ENCODE results near the gene SCYGR6. TPM values are rescaled to one million over a fixed set of nuclear protein-coding genes. Genes with fewer than 3 reads are reported as not detected.

Gene SCYGR6
- total RNA-seq, 1 experiment from 2014 or later: not detected

GRCh38 chr2:227767830-227768229 lies 43.3 kb upstream of the SCYGR6 start:
- Mint-ChIP-seq H3K27ac (no peak overlapping the region), H3K4me1 (peaks cover 14% of the 10 kb centered on the region), H3K4me3 (no peak overlapping the region), H3K9me3 (no peaks in the 10 kb centered on the region), H3K27me3 (ENCODE audit: low read depth) (no peaks in the 10 kb centered on the region), H3K36me3 (no peaks in the 10 kb centered on the region)
- DNase-seq (ENCODE audit: low spot score) (no peak), ATAC-seq (no peak)
- TF ChIP-seq NFYB (CRISPR knock-in tag; conservative IDR thresholded peaks at IDR 0.05; ENCODE audit: low read depth) (no peak), CREB1 (CRISPR knock-in tag; IDR thresholded peaks at IDR 0.05) (no peak), NFE2L1 (CRISPR knock-in tag; IDR thresholded peaks at IDR 0.05) (no peak), AFF4 (CRISPR knock-in tag; IDR thresholded peaks at IDR 0.05; ENCODE audit: borderline replicate concordance) (no peak), ZNF121 (CRISPR knock-in tag; IDR thresholded peaks at IDR 0.05) (no peak), JUN (CRISPR knock-in tag; IDR thresholded peaks at IDR 0.05) (no peak), HMGA2 (CRISPR knock-in tag; IDR thresholded peaks at IDR 0.05) (no peak), FOXJ3 (CRISPR knock-in tag; IDR thresholded peaks at IDR 0.05; ENCODE audit: borderline replicate concordance) (no peak), ZNF232 (CRISPR knock-in tag; IDR thresholded peaks at IDR 0.05) (no peak), MLX (CRISPR knock-in tag; IDR thresholded peaks at IDR 0.05) (no peak), NR1H2 (CRISPR knock-in tag; IDR thresholded peaks at IDR 0.05) (no peak), KAT7 (CRISPR knock-in tag; IDR thresholded peaks at IDR 0.05; ENCODE audit: borderline replicate concordance) (no peak), RELA (CRISPR knock-in tag; IDR thresholded peaks at IDR 0.05; ENCODE audit: borderline replicate concordance) (no peak), JAZF1 (CRISPR knock-in tag; IDR thresholded peaks at IDR 0.05) (no peak), GRHL2 (CRISPR knock-in tag; IDR thresholded peaks at IDR 0.05; ENCODE audit: insufficient replicate concordance, severe bottlenecking) (no peak)
- TF ChIP-seq, protein P1, sequence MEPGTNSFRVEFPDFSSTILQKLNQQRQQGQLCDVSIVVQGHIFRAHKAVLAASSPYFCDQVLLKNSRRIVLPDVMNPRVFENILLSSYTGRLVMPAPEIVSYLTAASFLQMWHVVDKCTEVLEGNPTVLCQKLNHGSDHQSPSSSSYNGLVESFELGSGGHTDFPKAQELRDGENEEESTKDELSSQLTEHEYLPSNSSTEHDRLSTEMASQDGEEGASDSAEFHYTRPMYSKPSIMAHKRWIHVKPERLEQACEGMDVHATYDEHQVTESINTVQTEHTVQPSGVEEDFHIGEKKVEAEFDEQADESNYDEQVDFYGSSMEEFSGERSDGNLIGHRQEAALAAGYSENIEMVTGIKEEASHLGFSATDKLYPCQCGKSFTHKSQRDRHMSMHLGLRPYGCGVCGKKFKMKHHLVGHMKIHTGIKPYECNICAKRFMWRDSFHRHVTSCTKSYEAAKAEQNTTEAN (CRISPR knock-in tag; IDR thresholded peaks at IDR 0.05): no peak
- TF ChIP-seq, protein P2, sequence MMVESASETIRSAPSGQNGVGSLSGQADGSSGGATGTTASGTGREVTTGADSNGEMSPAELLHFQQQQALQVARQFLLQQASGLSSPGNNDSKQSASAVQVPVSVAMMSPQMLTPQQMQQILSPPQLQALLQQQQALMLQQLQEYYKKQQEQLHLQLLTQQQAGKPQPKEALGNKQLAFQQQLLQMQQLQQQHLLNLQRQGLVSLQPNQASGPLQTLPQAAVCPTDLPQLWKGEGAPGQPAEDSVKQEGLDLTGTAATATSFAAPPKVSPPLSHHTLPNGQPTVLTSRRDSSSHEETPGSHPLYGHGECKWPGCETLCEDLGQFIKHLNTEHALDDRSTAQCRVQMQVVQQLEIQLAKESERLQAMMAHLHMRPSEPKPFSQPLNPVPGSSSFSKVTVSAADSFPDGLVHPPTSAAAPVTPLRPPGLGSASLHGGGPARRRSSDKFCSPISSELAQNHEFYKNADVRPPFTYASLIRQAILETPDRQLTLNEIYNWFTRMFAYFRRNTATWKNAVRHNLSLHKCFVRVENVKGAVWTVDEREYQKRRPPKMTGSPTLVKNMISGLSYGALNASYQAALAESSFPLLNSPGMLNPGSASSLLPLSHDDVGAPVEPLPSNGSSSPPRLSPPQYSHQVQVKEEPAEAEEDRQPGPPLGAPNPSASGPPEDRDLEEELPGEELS (CRISPR knock-in tag; IDR thresholded peaks at IDR 0.05): no peak
- TF ChIP-seq, protein P3, sequence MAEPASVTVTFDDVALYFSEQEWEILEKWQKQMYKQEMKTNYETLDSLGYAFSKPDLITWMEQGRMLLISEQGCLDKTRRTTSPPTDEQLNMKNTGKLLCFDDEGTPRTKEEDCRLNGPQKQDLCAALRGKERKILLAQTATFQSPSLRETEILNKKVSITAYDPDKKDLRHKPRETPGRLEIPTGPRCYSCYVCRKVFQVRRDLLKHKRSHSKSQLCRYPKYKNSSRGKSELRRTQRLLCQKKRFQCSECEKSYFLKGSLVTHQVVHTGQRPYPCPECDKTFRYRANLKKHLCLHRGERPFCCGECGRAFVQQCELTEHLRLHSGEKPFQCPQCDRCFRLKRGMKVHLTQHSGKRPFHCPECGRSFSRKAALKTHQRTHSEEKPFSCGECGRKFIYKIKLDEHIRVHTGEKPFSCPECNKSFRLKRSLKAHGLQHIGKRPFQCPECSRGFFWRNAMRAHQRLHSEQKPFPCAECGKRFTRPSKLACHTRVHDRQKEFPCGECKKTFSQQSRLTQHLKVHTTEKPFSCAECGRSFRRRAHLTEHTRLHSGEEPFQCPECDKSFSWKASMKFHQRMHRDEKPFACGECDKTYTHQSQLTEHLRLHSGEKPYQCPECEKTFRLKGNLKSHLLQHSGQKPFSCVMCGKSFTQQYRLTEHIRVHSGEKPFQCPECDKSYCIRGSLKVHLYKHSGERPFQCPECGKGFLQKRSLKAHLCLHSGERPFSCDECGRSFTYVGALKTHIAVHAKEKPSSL (CRISPR knock-in tag; conservative IDR thresholded peaks at IDR 0.05): no peak
- CTCF ChIA-PET: interaction anchor here (1.0 to 1.5 kb wide), 3 partner anchors 31 to 110 kb away, joined by 3 to 5 read pairs (median 3); no protein-coding TSS in a partner anchor
- POLR2A ChIA-PET: no interaction called here
